Skeletal muscle cell (primary cell): ENCODE data around the gene KIZ.

Source experiments
- DNase-seq: peaks from one replicate; pipeline ENCODE4 v3.0.0-alpha.2; 2010; ENCODE audit warnings: low read depth
- H3K4me3 ChIP-seq: 2 replicates; pipeline ENCODE4 v1.5.1; 2011; ENCODE audit warnings: low read depth, mild to moderate bottlenecking, control low read depth, low read length, moderate library complexity

Gene KIZ

DNA sequence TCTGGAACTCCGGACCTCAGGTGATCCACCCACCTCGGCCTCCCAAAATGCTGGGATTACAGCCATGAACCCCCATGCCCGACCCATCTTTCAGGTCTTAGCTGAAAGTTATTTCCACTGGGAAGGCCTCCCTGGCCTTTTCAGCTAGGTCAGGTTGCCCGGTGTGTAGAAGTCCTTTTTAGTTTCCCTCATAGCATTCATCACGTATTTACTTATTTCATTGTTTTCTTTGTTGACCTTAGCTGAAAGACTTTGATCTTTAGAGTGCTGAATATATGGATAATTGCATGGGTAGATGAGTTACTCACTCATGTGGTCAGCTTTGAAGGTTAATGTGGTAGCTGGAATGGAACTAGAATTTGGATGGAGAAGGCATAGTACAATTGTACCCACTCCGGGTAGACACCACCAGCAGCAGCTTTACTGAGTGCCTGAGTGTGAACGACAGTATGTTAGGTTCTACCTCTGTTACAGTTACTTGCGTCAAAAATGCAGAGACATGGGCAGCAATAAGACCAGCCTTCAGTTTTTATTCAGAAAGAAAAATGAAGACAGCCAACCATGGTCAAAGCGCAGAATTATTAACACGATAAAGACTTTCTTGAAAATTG, 9.1 kb downstream of the KIZ start:
- H3K4me3 ChIP-seq = no peak overlapping the region
- no peak for DNase-seq

DNA sequence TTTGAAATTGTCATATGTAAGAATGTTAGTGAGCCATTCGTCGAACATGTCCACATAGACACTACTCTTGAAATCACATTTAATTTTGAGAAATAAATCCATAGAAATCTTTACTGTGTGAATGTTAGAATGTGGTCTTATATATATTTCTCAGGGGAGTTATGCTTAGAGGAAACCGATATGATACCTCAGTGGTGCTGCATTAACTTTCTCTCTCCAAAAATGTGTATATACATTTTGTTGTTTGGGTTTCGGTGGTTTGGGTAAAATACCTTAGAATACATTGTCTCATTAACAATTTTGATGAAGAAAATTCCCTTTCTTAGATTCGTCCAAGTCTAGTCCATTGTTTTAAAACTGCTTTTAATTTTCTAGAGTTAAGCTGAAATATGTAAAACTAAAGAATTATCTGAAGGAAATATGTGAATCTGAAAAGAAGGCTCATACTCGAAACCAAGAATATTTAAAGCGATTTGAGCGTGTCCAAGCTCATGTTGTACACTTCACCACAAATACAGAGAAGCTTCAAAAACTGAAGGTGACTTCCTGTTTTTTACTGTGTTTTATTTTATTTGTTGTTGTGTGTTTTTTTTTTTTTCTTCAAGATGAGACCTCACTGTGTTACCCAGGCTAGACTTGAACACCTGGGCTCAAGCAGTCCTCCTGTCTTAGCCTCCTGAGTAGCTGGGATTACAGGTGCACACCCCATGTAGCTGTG, 10.3 kb downstream of the KIZ start:
- H3K4me3 ChIP-seq = no peak overlapping the region
- no peak for DNase-seq

DNA sequence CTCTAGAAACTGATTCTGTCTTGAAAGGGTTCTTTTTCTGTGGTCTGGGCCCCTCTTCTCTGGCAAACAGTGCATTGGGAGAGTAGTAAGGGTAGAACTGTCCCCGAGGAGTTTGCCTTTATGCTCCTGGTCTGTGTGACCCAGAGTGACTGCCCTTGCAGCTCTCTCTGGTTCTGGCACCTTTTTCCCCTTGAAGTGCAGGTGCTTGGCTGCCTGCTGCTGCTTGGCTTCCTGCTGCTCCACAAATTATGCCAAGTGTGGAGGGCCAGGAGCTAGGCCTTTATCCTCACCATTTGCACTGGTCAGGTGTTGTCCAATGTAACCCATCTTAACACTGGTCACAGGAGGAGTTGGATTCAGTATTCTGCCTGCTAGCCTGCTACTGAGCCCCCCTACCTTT, 11.2 kb downstream of the KIZ start:
- DNase-seq = no peak
- no peak overlapping the region for H3K4me3 ChIP-seq

- DNase-seq = no peak
- no peak overlapping the region for H3K4me3 ChIP-seq
These were observed 14.1 kb downstream of the KIZ start for GRCh38 chr20:21139881-21140566.

- no peak overlapping the region for H3K4me3 ChIP-seq
- no peak for DNase-seq
These were observed 15.9 kb downstream of the KIZ start for GRCh38 chr20:21141825-21142224.

- no peak for DNase-seq
- no peak overlapping the region for H3K4me3 ChIP-seq
These were observed 17.5 kb downstream of the KIZ start for GRCh38 chr20:21143194-21143890.

DNA sequence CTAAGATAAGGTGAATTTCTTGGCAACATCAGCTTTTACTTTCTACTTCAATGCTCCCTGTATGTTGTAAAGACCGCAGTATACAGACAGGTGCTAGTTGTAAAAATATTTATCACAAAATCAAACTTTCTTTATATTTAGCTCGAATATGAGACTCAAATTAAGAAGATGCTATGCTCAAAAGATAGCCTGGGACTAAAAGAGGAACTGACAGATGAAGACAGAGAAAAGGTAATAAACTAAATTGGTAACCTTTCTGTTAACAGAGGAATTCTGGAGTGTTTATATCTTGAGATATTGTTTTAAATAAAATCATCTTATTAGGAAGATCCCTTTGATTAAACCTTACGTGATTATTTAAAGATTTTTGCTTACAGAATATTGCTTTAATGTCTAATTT, 19.5 kb downstream of the KIZ start:
- DNase-seq = no peak
- H3K4me3 ChIP-seq = no peak overlapping the region

- H3K4me3 ChIP-seq = no peak overlapping the region
- DNase-seq = no peak
These were observed 20.3 kb downstream of the KIZ start for GRCh38 chr20:21146215-21146614.

- DNase-seq = peak; percentile 5
- no peak overlapping the region for H3K4me3 ChIP-seq
These were observed 21.7 kb downstream of the KIZ start for GRCh38 chr20:21147593-21147992.

DNA sequence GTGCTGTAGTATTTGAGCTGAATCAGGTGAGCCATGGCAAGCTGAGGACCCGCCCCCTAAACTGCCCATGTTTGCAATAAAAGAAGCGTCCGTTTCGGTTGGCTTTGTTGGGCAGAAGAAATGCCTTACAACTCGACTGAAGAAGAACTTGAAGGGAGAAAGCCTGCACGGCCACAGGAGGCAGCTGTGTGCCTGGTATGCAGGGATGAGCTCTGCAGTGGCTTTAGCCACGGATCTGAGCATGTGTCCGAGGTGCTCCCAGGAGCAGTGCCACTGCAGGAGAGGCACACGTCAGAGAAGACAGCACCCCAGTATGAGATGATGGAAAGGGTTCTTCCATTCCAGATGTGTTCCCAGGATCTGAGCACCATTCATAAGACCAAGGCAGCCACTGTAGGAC, 23.5 kb downstream of the KIZ start:
- H3K4me3 ChIP-seq = no peak overlapping the region
- DNase-seq = no peak

GRCh38 chr20:21151791-21152190, 25.9 kb downstream of the KIZ start:
- no peak overlapping the region for H3K4me3 ChIP-seq
- no peak for DNase-seq

GRCh38 chr20:21154692-21155091, 28.8 kb downstream of the KIZ start:
- no peak for DNase-seq
- H3K4me3 ChIP-seq = no peak overlapping the region

GRCh38 chr20:21155268-21155667, 29.4 kb downstream of the KIZ start:
- H3K4me3 ChIP-seq = no peak overlapping the region

GRCh38 chr20:21156266-21156665, 30.4 kb downstream of the KIZ start:
- no peak overlapping the region for H3K4me3 ChIP-seq
- no peak for DNase-seq

More at GRCh38 chr20:21155268-21155667, 29.4 kb downstream of the KIZ start:
- no peak for DNase-seq

DNA sequence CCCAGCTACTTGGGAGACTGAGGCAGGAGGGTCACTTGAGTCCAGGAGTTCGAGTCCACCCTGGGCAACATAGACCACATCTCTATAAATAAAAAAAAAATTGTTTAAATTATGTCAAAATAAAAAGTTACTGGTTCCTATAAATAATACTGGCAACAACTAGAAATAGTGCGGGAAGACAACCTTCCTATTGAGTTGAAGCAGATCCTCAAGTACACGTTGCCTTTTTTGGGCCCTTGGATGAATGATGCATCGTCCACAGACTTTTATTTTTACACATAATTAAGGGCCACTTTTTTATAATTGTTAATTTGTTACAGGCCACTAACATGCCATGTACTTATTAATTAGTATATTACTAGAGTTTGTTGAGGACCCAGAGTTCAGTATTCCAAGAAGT, 31.1 kb downstream of the KIZ start:
- H3K4me3 ChIP-seq = no peak overlapping the region
- no peak for DNase-seq

DNA sequence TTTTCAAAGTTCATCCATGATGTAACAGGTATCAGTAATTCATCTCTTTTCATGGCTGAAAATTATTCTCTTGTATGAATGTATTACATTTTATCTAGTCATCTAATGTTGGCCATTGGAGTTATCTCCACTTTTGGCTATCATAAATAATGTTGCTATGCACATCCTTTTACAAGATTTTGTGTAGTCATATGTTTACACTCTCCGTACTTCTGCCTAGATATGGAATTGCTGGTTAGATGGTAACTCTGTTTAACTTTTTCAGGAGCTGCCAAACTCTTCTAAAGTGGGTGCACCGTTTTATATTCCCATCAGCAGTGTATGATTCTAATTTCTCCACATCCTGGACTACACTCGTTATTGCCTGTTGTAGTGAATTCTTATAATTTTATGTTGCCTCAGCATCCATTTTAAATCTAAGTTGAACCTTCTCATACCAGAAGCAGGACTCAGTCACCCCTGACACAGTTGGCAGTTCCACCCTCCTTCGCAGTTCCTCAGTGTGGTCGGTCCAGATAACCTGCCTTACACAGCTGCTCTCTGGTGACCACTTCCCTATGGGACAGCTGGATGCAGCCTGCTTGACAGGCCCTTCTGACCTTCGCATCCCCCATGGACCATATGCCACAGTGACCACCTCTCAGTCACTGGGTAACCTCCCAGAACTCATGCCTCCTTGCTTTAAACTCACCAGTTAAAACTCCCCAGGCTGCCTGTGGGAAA, 33.9 kb downstream of the KIZ start:
- no peak overlapping the region for H3K4me3 ChIP-seq
- no peak for DNase-seq

GRCh38 chr20:21161926-21162325, 36.0 kb downstream of the KIZ start:
- DNase-seq = no peak
- H3K4me3 ChIP-seq = no peak overlapping the region

DNA sequence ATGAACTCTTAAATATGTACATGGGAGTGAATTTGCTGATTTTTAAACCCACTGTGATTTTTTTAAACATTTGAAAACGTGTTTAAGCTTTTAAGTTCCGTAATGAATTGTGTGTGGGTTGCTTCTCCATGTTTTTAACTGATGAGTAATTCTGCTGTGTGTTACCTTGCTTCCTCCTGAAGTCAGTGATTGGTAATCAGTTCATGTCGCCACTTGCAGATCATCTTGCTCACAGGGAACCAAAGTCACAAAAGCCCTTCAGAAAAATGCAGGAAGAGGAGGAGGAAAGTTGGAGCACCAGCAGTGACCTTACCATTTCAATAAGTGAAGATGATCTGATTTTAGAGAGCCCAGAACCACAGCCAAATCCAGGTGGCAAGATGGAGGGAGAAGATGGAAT, 36.7 kb downstream of the KIZ start:
- no peak overlapping the region for H3K4me3 ChIP-seq
- no peak for DNase-seq

DNA sequence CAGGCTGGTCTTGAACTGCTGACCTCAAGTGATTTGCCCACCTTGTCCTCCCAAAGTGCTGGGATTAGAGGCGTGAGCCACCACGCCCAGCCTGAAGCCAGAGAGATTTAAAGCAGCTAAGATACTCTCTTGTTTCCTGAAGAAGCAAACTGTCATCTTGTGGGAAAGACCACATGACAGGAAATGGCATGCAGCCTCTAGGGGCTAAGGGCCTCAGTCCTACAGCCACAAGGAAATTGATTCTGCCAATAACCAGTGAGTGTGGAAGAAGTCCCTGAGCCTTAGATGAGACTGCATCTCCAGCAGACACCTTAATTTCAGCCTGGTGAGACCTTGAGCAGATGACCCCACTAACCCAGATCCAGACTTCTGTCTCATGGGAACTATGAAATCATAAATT, 40.9 kb downstream of the KIZ start:
- DNase-seq = no peak
- H3K4me3 ChIP-seq = no peak overlapping the region

GRCh38 chr20:21167261-21167660, 41.4 kb downstream of the KIZ start:
- DNase-seq = no peak
- no peak overlapping the region for H3K4me3 ChIP-seq
